A549 (cell line): Measurements from ENCODE around the gene RRP36.
A peak's percentile ranks its signal among the peaks of the same experiment; 100 is the strongest.

Experiments
- BHLHE40 ChIP-seq: IDR thresholded peaks from 2 replicates; pipeline ENCODE4 v1.6.1; 2012; ENCODE audit warnings: low read depth, low read length, inconsistent platforms
- CHD2 ChIP-seq: fragments of 150-350 bp; IDR thresholded peaks from 2 replicates; pipeline ENCODE4 v1.6.1; 2014; ENCODE audit warnings: low read length; ENCODE audit not compliant: partially characterized antibody
- CHD4 ChIP-seq: fragments of 200-600 bp; sonication (generic); IDR thresholded peaks from 2 replicates; pipeline ENCODE4 v1.6.1; 2016; ENCODE audit warnings: antibody characterized with exemption, mild to moderate bottlenecking, borderline replicate concordance
- CTCF ChIP-seq: fragments of >200 bp; sonication (Bioruptor Twin); formaldehyde crosslinking; IDR thresholded peaks from 3 replicates; pipeline ENCODE4 v1.5.1; 2016
- EP300 ChIP-seq, 2 experiments: fragments of >200 bp; sonication (Bioruptor Twin); formaldehyde crosslinking; IDR thresholded peaks; 2 replicates in 1 of 2; 3 replicates in 1 of 2; pipeline ENCODE4 v1.6.1; 2016 to 2017
- NFE2L2 ChIP-seq: fragments of 150-350 bp; conservative IDR thresholded peaks from 2 replicates; pipeline ENCODE4 v1.6.1; 2014; ENCODE audit warnings: low read length
- POLR2A ChIP-seq: IDR thresholded peaks from 2 replicates; pipeline ENCODE4 v1.6.1; 2012; ENCODE audit warnings: mild to moderate bottlenecking, low read length
- SMC3 ChIP-seq: fragments of >200 bp; sonication (Bioruptor Twin); formaldehyde crosslinking; IDR thresholded peaks from 3 replicates; pipeline ENCODE4 v1.6.1; 2018; ENCODE audit warnings: inconsistent platforms

GRCh38 chr6:43053545-43054205, 32.3 kb downstream of the RRP36 start, which contains the start of gene CUL7:
- TF ChIP-seq CHD2 (no peak), BHLHE40 (no peak), CTCF (no peak), POLR2A (peak; percentile 80), SMC3 (no peak), EP300 (IDR thresholded peaks at IDR 0.05) (no peak), CHD4 (no peak), NFE2L2 (no peak)
